Neural progenitor cell (in vitro differentiated cells): ENCODE measurements around the gene ITCH. TPM values are rescaled to one million over a fixed set of nuclear protein-coding genes. Genes with fewer than 3 reads are reported as not detected.

Experiments used
- DNase-seq: peaks from one replicate; pipeline ENCODE4 v3.0.0-alpha.2; 2016; ENCODE audit warnings: low spot score
- H2AFZ ChIP-seq: fragments of 200-600 bp; sonication (generic); replicated peaks from 2 replicates; pipeline ENCODE4 v1.6.1; 2016; ENCODE audit warnings: antibody characterized with exemption
- H3F3A ChIP-seq: fragments of 200-600 bp; sonication (generic); 2 replicates; pipeline ENCODE4 v1.6.1; 2016; ENCODE audit warnings: antibody characterized with exemption, low read depth
- H3K27ac ChIP-seq: fragments of 200-600 bp; sonication (generic); 2 replicates; pipeline ENCODE4 v1.5.1; 2016; ENCODE audit warnings: mild to moderate bottlenecking
- H3K27me3 ChIP-seq: fragments of 200-600 bp; sonication (generic); 2 replicates; pipeline ENCODE4 v1.6.1; 2016; ENCODE audit warnings: mild to moderate bottlenecking, moderate library complexity
- H3K36me3 ChIP-seq: fragments of 200-600 bp; sonication (generic); 2 replicates; pipeline ENCODE4 v1.5.1; 2016
- H3K4me1 ChIP-seq: fragments of 200-600 bp; sonication (generic); 2 replicates; pipeline ENCODE4 v1.6.1; 2016; ENCODE audit warnings: mixed run types
- H3K4me2 ChIP-seq: fragments of 200-600 bp; sonication (generic); 2 replicates; pipeline ENCODE4 v1.6.1; 2016
- H3K4me3 ChIP-seq: fragments of 200-600 bp; sonication (generic); 2 replicates; pipeline ENCODE4 v1.5.1; 2016
- H3K79me2 ChIP-seq: fragments of 200-600 bp; sonication (generic); 2 replicates; pipeline ENCODE4 v1.6.1; 2016; ENCODE audit warnings: low read depth
- H3K9ac ChIP-seq: fragments of 200-600 bp; sonication (generic); 2 replicates; pipeline ENCODE4 v1.6.1; 2016
- H3K9me3 ChIP-seq: fragments of 200-600 bp; sonication (generic); 2 replicates; pipeline ENCODE4 v1.5.1; 2016; ENCODE audit warnings: low read depth
- H4K20me1 ChIP-seq: fragments of 200-600 bp; sonication (generic); 2 replicates; pipeline ENCODE4 v1.6.1; 2016; ENCODE audit warnings: low read depth
- H3K27ac Mint-ChIP-seq: 3 replicates; pipeline ENCODE4 v1.8.0; 2021; ENCODE audit warnings: mixed read lengths
- H3K27me3 Mint-ChIP-seq: 2 replicates; pipeline ENCODE4 v1.8.0; 2022; ENCODE audit warnings: low read depth, mild to moderate bottlenecking, inconsistent platforms, moderate library complexity, mixed read lengths; ENCODE audit not compliant: insufficient read depth
- H3K36me3 Mint-ChIP-seq: 3 replicates; pipeline ENCODE4 v1.8.0; 2021; ENCODE audit warnings: mixed read lengths
- H3K4me1 Mint-ChIP-seq: 3 replicates; pipeline ENCODE4 v1.8.0; 2021; ENCODE audit warnings: mixed read lengths
- H3K4me3 Mint-ChIP-seq: 3 replicates; pipeline ENCODE4 v1.8.0; 2021; ENCODE audit warnings: mild to moderate bottlenecking, moderate library complexity, mixed read lengths
- H3K9me3 Mint-ChIP-seq: 3 replicates; pipeline ENCODE4 v1.8.0; 2020; ENCODE audit warnings: mixed read lengths
- EZH2 ChIP-seq: fragments of 200-600 bp; sonication (generic); IDR thresholded peaks from 2 replicates; pipeline ENCODE4 v1.6.1; 2017; ENCODE audit warnings: antibody characterized with exemption, mild to moderate bottlenecking, moderate library complexity
- EZH2phosphoT487 ChIP-seq: fragments of 200-600 bp; sonication (generic); IDR thresholded peaks from 2 replicates; pipeline ENCODE4 v1.6.1; 2017; ENCODE audit warnings: antibody characterized with exemption
- total RNA-seq: library from RNA; depleted of rRNA; stranded (reverse); fragments of >200 nt; gene quantifications from 2 replicates; pipeline ENCODE4 v1.2.3, GENCODE V29; 2015; ENCODE audit warnings: low replicate concordance
- TF ChIP-seq, protein P1 (sequence below): fragments of 200-600 bp; sonication (generic); IDR thresholded peaks from 2 replicates; pipeline ENCODE4 v1.5.1; 2017; ENCODE audit warnings: antibody characterized with exemption, mild to moderate bottlenecking

ITCH gene
- total RNA-seq, 1 donor from 2014 or later: 55.2 TPM

DNA sequence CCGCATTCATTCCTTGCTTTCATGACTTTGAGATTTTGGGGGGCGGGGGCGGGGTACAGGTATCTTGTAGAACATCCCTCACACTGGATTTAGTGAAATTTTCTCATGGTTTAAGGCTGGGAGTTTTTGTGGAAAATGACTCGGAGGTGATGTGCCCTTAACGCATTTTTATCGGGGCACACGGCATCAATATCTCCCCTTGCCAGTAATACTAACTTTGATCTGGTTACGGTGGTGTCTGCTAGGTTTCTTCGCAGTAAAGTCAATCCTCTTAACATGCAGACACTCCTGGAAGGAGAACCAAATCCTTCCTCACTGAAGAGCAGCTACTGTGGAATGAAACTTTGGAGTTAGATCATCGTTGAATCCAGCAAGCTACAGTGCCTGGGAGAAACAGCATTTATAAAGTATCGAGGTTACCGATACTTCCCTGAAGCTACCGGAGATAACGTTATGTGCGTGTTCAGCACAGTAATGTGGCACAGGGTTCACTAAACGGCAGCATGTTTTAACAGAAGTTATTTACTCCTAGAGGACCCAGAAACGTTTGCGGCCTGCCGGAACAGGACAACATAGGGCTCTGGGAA is 151.9 kb downstream of the ITCH start:
- no peak for DNase-seq
- Histone ChIP-seq H3K79me2 (peaks cover 35% of the 10 kb centered on the region), H2AFZ (no peak overlapping the region), H3F3A (peaks cover 26% of the 10 kb centered on the region), H3K4me2 (peak overlapping the region; percentile 82), H3K9me3 (no peaks in the 10 kb centered on the region), H3K36me3 (no peaks in the 10 kb centered on the region), H3K4me3 (peak overlapping the region; percentile 79), H3K4me1 (peaks cover 3% of the 10 kb centered on the region), H3K27ac (peak overlapping the region; percentile 84), H3K9ac (peak overlapping the region; percentile 28), H3K27me3 (no peaks in the 10 kb centered on the region), H4K20me1 (peaks cover 23% of the 10 kb centered on the region)
- Mint-ChIP-seq H3K9me3 (peaks cover 2% of the 10 kb centered on the region), H3K36me3 (peaks cover 8% of the 10 kb centered on the region), H3K4me3 (peak overlapping the region; percentile 99), H3K27ac (peak overlapping the region; percentile 99), H3K4me1 (peaks cover 33% of the 10 kb centered on the region), H3K27me3 (peaks cover 3% of the 10 kb centered on the region)
- TF ChIP-seq, protein P1, sequence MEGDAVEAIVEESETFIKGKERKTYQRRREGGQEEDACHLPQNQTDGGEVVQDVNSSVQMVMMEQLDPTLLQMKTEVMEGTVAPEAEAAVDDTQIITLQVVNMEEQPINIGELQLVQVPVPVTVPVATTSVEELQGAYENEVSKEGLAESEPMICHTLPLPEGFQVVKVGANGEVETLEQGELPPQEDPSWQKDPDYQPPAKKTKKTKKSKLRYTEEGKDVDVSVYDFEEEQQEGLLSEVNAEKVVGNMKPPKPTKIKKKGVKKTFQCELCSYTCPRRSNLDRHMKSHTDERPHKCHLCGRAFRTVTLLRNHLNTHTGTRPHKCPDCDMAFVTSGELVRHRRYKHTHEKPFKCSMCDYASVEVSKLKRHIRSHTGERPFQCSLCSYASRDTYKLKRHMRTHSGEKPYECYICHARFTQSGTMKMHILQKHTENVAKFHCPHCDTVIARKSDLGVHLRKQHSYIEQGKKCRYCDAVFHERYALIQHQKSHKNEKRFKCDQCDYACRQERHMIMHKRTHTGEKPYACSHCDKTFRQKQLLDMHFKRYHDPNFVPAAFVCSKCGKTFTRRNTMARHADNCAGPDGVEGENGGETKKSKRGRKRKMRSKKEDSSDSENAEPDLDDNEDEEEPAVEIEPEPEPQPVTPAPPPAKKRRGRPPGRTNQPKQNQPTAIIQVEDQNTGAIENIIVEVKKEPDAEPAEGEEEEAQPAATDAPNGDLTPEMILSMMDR: no peak
- TF ChIP-seq EZH2 (no peak), EZH2phosphoT487 (no peak)

DNA sequence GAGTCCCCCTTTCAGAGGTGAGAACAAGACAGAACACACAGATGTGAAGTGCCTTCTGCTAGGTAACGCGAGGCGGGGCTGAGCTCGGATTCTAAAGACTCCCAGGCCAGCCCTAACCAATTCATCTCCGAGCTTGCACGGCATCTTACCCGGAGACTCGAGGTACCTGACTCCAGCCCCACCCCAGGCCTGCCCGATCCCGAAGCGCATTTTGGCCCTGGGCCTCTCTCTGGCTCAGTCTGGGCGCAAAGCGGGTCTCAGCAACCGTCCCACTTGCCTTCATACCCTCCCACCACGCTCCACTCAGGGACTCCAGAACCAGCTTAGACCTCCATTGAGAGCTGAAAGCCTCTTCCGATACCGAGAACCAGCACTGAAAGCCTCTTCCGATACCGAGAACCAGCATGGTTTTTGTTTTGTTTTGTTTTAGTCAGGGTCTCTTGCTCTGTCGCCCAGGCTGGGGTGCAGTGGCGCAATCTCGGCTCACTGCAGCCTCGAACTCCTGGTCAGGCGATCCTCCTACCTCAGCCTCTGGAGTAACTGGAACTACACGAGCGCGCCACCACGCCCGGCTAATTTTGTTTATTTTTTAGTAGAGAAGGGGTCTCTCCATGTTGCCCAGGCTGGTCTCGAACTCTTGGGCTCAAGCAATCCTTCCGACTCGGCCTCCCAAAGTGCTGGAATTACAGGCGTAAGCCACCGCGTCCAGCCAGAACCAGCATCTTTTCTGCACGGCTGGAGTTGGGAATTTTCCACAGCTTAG is 152.6 kb downstream of the ITCH start:
- H3K27ac Mint-ChIP-seq: peak overlapping the region; percentile 99
- peak overlapping the region; percentile 87 for H2AFZ ChIP-seq
- H3K36me3 Mint-ChIP-seq: peaks cover 7% of the 10 kb centered on the region
- peak overlapping the region; percentile 99 for H3K4me3 Mint-ChIP-seq
- peaks cover 30% of the 10 kb centered on the region for H4K20me1 ChIP-seq
- peak; percentile 88 for DNase-seq
- peaks cover 33% of the 10 kb centered on the region for H3K4me1 Mint-ChIP-seq
- H3K27ac ChIP-seq: peak overlapping the region; percentile 84
- H3K27me3 ChIP-seq: no peaks in the 10 kb centered on the region
- peak overlapping the region; percentile 82 for H3K4me2 ChIP-seq
- peak overlapping the region; percentile 84 for H3K9ac ChIP-seq
- H3F3A ChIP-seq: peaks cover 26% of the 10 kb centered on the region
- H3K36me3 ChIP-seq: no peaks in the 10 kb centered on the region
- H3K27me3 Mint-ChIP-seq: peaks cover 3% of the 10 kb centered on the region
- TF ChIP-seq, protein P1: no peak
- TF ChIP-seq EZH2phosphoT487 (no peak), EZH2 (peak; percentile 17)
- peaks cover 3% of the 10 kb centered on the region for H3K4me1 ChIP-seq
- H3K4me3 ChIP-seq: peak overlapping the region; percentile 79
- peaks cover 41% of the 10 kb centered on the region for H3K79me2 ChIP-seq
- peaks cover 2% of the 10 kb centered on the region for H3K9me3 Mint-ChIP-seq
- H3K9me3 ChIP-seq: no peaks in the 10 kb centered on the region

DNA sequence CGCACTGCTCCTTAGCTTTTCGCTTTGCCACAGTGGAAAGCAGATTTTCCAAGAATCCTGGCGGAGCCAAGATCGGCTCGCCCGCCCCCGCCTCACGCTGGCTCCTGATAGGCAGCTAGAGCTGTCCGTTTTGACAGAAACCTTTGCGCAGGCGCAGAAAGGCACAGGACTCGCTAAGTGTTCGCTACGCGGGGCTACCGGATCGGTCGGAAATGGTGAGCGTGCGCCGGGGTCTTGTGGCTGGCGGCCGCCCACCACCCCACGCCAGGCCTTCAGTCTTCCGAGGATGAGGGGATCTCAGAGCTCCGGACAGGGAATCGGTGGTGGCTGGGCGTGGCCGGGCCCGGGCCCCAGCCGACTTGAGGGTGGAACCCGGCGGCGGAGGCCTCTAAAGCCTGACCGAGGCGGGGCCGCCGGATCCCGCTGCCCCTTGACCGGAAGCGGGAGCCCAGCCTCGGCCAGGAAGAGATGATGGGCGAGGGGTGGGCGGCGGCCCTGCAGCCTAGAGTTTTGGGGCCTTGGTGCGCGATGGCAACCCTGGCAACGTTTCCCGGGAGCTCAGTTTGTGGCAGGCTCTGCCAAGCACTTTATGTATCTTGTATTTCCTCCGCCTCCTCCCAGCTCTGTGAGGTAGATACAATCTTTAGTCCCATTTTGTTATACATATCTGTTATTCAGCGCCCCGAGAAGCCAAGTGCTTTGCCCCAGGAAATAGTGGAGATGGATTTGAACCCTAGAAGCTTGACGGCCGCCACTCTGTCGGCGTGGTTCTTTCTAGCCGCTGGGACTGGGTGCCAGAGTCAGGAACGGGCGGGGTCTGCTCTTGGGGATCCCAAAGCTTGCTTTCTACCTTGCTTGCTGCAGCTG is 153.4 kb downstream of the ITCH start, which contains the start of gene DYNLRB1:
TSS of gene DYNLRB1 (plus strand) at position 176 of the 867 bp plus-strand sequence. CDS start at position 213, 37 bp downstream.
- Mint-ChIP-seq H3K4me1 (peaks cover 31% of the 10 kb centered on the region), H3K9me3 (peaks cover 2% of the 10 kb centered on the region), H3K27ac (peak within 1 kb of the TSS; percentile 99)

More for the DNA sequence above, 153.4 kb downstream of the ITCH start, which contains the start of gene DYNLRB1:
- Histone ChIP-seq H3K27me3 (no peaks in the 10 kb centered on the region), H3K9ac (peak within 1 kb of the TSS; percentile 84), H3K27ac (peak within 1 kb of the TSS; percentile 86), H3K36me3 (no peaks in the 10 kb centered on the region), H3K9me3 (no peaks in the 10 kb centered on the region), H4K20me1 (peaks cover 38% of the 10 kb centered on the region), H3F3A (peaks cover 26% of the 10 kb centered on the region), H3K4me3 (peak within 1 kb of the TSS; percentile 79), H3K4me2 (peak within 1 kb of the TSS; percentile 82), H3K79me2 (peaks cover 50% of the 10 kb centered on the region), H3K4me1 (peaks cover 3% of the 10 kb centered on the region), H2AFZ (peak within 1 kb of the TSS; percentile 87)
- TF ChIP-seq EZH2phosphoT487: no peak
- TF ChIP-seq, protein P1: no peak
- TF ChIP-seq EZH2: peak; percentile 7
- H3K27me3 Mint-ChIP-seq: peaks cover 3% of the 10 kb centered on the region
- DNase-seq: peak; percentile 100
- peaks cover 10% of the 10 kb centered on the region for H3K36me3 Mint-ChIP-seq
- peak within 1 kb of the TSS; percentile 99 for H3K4me3 Mint-ChIP-seq
